Testis (tissue), 2 donors: ENCODE measurements around the gene EFR3B.

ENCODE experiments used
- POLR2A ChIP-seq: fragments of 450-650 bp; IDR thresholded peaks from one replicate; pipeline ENCODE4 v1.6.1; 2017; ENCODE audit warnings: antibody characterized with exemption, mild to moderate bottlenecking, moderate library complexity
- TF ChIP-seq, protein P1 (sequence below), 3 experiments: fragments of 450-650 bp in 2 of 3; fragments of 200-600 bp in 1 of 3; sonication (generic) in 1 of 3; IDR thresholded peaks; one replicate each; pipeline ENCODE4 v1.5.1; 2016 to 2019; ENCODE audit warnings: antibody characterized with exemption in 3 of 3, mild to moderate bottlenecking in 2 of 3, moderate library complexity in 1 of 3

DNA sequence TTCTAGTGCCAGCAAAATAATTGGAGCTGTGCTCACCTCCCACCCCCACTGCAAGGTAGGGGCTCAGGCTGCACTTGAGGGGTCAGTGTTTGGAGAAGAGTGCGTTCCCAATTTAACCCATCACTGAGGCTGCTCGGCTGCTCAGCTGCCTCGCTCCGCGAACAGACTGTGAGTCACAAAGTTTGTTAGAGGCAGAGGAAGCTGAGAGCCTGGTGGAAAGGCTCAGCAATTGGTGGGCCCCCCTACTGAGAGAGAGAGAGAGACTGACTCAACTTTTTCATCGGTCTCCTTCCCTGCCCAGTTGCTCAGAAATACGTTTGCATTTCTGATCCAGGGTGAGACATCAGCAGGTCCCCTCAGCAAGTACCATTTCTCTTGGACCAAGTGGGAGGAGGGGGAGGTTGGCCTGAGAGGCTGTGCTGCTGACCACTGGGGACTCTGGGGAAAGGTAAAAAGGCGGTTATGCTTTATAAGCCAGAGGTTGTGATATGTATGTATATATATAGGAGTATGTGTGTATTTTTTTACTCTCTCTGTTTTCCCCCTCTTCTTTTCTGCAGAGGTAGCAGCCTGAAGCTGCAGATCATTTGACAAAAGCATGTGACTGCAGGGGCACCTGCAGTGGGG lies 1.5 kb downstream of the EFR3B start:
- TF ChIP-seq, protein P1, sequence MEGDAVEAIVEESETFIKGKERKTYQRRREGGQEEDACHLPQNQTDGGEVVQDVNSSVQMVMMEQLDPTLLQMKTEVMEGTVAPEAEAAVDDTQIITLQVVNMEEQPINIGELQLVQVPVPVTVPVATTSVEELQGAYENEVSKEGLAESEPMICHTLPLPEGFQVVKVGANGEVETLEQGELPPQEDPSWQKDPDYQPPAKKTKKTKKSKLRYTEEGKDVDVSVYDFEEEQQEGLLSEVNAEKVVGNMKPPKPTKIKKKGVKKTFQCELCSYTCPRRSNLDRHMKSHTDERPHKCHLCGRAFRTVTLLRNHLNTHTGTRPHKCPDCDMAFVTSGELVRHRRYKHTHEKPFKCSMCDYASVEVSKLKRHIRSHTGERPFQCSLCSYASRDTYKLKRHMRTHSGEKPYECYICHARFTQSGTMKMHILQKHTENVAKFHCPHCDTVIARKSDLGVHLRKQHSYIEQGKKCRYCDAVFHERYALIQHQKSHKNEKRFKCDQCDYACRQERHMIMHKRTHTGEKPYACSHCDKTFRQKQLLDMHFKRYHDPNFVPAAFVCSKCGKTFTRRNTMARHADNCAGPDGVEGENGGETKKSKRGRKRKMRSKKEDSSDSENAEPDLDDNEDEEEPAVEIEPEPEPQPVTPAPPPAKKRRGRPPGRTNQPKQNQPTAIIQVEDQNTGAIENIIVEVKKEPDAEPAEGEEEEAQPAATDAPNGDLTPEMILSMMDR (IDR thresholded peaks at IDR 0.05): no peak
- no peak for TF ChIP-seq POLR2A
